ENCODE measurements around the gene SCAPER.

SCAPER gene

GRCh38 chr15:76809412-76810103 is 95.6 kb downstream of the SCAPER start:
- no peak overlapping the region for H3K4me3 ChIP-seq (ENCODE audit: low read depth, low read length)
- TF ChIP-seq CTCF (IDR thresholded peaks at IDR 0.05; ENCODE audit: low read depth, low read length, missing control alignments) = no peak
- no peak for DNase-seq (ENCODE audit: low read depth)

DNA sequence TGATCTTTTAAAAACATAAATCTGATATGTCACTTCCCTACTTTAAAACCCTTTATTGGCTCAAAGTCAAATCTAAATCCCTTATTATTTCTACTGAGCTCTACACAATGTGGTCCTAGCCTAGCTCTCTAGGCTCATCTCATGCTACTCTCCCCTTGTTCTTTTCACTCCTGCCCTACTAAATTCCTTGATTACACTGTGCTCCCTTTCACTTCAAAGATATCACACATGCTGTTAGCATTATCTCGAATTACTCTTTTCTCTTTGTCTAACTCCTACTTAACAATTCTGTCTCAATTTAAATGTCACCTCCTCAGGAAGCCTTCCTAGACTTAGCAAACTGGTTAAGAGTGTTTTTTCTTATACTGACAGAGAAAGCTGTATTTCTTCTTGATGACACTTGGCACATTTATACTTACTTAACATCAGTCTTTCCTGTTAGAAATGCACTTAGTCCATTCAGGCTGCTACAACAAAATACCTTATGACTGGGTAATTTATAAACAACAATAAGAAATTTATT is 102.0 kb downstream of the SCAPER start:
- H3K4me3 ChIP-seq (ENCODE audit: low read depth, low read length) = no peak overlapping the region
- DNase-seq (ENCODE audit: low read depth) = no peak
- no peak for TF ChIP-seq CTCF (IDR thresholded peaks at IDR 0.05; ENCODE audit: low read depth, low read length, missing control alignments)

DNA sequence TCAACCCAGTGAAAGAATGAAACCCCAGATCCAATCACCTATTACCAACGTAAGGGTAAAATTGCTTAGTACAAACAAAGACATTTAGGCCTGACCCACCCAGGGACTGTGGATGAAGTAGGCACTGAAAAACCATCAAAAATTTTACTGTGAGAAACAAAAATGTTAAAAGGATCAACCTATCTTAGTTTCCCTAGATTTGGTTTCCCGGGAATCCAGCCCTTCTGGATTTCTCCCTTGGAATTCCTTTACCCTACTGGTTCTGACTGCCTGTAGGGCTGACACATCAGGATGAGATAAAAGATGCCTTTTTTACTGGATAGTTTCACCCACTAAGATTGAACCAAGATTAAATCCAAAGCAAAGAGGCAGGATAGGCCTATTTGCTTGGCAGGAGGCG is 102.7 kb downstream of the SCAPER start:
- TF ChIP-seq CTCF (IDR thresholded peaks at IDR 0.05; ENCODE audit: low read depth, low read length, missing control alignments) = no peak
- H3K4me3 ChIP-seq (ENCODE audit: low read depth, low read length) = no peak overlapping the region
- no peak for DNase-seq (ENCODE audit: low read depth)

GRCh38 chr15:76799760-76800159 is 105.4 kb downstream of the SCAPER start:
- H3K4me3 ChIP-seq (ENCODE audit: low read depth, low read length) = no peak overlapping the region
- no peak for TF ChIP-seq CTCF (IDR thresholded peaks at IDR 0.05; ENCODE audit: low read depth, low read length, missing control alignments)
- DNase-seq (ENCODE audit: low read depth) = no peak

DNA sequence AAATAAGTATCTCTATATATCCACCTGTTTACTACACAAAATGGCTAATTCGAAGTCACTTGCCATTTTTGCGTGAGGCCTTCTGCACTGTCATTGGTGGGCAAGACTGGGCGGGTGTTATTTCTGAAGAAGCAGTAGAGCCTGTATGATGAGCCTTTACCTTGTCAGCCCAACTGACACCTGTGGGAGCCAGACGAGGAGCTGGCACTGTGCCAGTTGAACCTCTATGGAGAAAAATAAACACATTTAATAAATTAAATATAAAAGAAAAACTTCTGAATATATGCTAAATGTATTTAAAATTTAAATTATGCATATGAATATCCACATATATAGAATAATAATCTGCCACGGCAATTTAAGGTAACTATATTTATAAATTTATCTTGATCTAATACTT is 109.9 kb downstream of the SCAPER start:
- H3K4me3 ChIP-seq (ENCODE audit: low read depth, low read length) = no peak overlapping the region
- TF ChIP-seq CTCF (IDR thresholded peaks at IDR 0.05; ENCODE audit: low read depth, low read length, missing control alignments) = no peak
- DNase-seq (ENCODE audit: low read depth) = no peak

GRCh38 chr15:76793162-76793561 is 112.0 kb downstream of the SCAPER start:
- no peak for DNase-seq (ENCODE audit: low read depth)
- H3K4me3 ChIP-seq (ENCODE audit: low read depth, low read length) = no peak overlapping the region
- no peak for TF ChIP-seq CTCF (IDR thresholded peaks at IDR 0.05; ENCODE audit: low read depth, low read length, missing control alignments)

GRCh38 chr15:76791511-76791910 is 113.6 kb downstream of the SCAPER start:
- no peak for TF ChIP-seq CTCF (IDR thresholded peaks at IDR 0.05; ENCODE audit: low read depth, low read length, missing control alignments)
- H3K4me3 ChIP-seq (ENCODE audit: low read depth, low read length) = no peak overlapping the region
- no peak for DNase-seq (ENCODE audit: low read depth)

Data from GM12864 (cell line).